H1 (cell line): ENCODE data around the gene TMEM108. TPM values are rescaled to one million over a fixed set of nuclear protein-coding genes. Genes with fewer than 3 reads are reported as not detected.

Experiments
- CTCF ChIA-PET: fragments of 300-600 bp; sonication (Branson Sonifier 250); formaldehyde crosslinking; loops from one replicate; lab custom pipeline; 2021; ENCODE audit not compliant: partially characterized antibody; lab: Charles Lee
- POLR2A ChIA-PET: fragments of 300-600 bp; sonication (Branson Sonifier 250); formaldehyde crosslinking; loops from one replicate; lab custom pipeline; 2021; ENCODE audit warnings: inconsistent platforms; ENCODE audit not compliant: partially characterized antibody; lab: Charles Lee
- DNase-seq, 2 experiments: peaks; one replicate each; pipeline versions ENCODE4 v3.0.0 to v3.0.0-alpha.2; 2010 to 2022; ENCODE audit warnings: low spot score in 2 of 2, low read depth in 1 of 2, mixed read lengths in 1 of 2
- FAIRE-seq: peaks from 2 replicates; lab custom pipeline; 2011; peaks lifted over from hg19 to GRCh38; lab: Jason Lieb, UNC
- H2AFZ ChIP-seq: 2 replicates; pipeline ENCODE4 v1.8.1; 2012; ENCODE audit warnings: low read length, inconsistent platforms
- H2AK5ac ChIP-seq: 2 replicates; pipeline ENCODE4 v1.6.1; 2013; ENCODE audit warnings: low read depth, low read length
- H2BK120ac ChIP-seq: replicated peaks from 2 replicates; pipeline ENCODE3; 2013; ENCODE audit warnings: low read depth, low read length, inconsistent platforms
- H2BK12ac ChIP-seq: 2 replicates; pipeline ENCODE4 v1.6.1; 2013; ENCODE audit warnings: low read depth, low read length
- H2BK15ac ChIP-seq: 2 replicates; pipeline ENCODE4 v1.6.1; 2013; ENCODE audit warnings: low read length
- H2BK20ac ChIP-seq: 2 replicates; pipeline ENCODE4 v1.6.1; 2013; ENCODE audit warnings: low read length
- H2BK5ac ChIP-seq: 2 replicates; pipeline ENCODE4 v1.6.1; 2013; ENCODE audit warnings: low read depth, low read length
- H3K14ac ChIP-seq: 2 replicates; pipeline ENCODE4 v1.6.1; 2013; ENCODE audit warnings: inconsistent platforms; ENCODE audit not compliant: insufficient read length
- H3K18ac ChIP-seq: 2 replicates; pipeline ENCODE4 v1.6.1; 2013; ENCODE audit warnings: low read length; ENCODE audit errors: extremely low read depth
- H3K23ac ChIP-seq: 2 replicates; pipeline ENCODE4 v1.6.1; 2013; ENCODE audit warnings: inconsistent platforms; ENCODE audit not compliant: insufficient read length
- H3K23me2 ChIP-seq: 2 replicates; pipeline ENCODE4 v1.6.1; 2013; ENCODE audit warnings: low read depth, low read length
- H3K27ac ChIP-seq: 2 replicates; pipeline ENCODE4 v1.6.1; 2011; ENCODE audit warnings: low read depth, low read length, inconsistent platforms
- H3K27me3 ChIP-seq, 4 experiments: replicated peaks in 1 of 4; 1 replicate in 1 of 4; 2 replicates in 3 of 4; pipeline versions ENCODE4 v1.6.1 to v1.8.1; 2011 to 2013; ENCODE audit warnings: low read length in 3 of 4, mild to moderate bottlenecking in 3 of 4, inconsistent platforms in 2 of 4, mixed read lengths in 2 of 4, moderate library complexity in 1 of 4; ENCODE audit not compliant: control insufficient read depth in 3 of 4, insufficient read depth in 3 of 4; ENCODE audit errors: extremely low read depth in 1 of 4
- H3K36me3 ChIP-seq, 4 experiments: 2 replicates each; pipeline versions ENCODE4 v1.6.1 to v1.8.1; 2011 to 2013; ENCODE audit warnings: mild to moderate bottlenecking in 4 of 4, low read length in 3 of 4, moderate library complexity in 2 of 4, control low read depth in 1 of 4, inconsistent platforms in 1 of 4; ENCODE audit not compliant: insufficient read depth in 4 of 4, control insufficient read depth in 2 of 4
- H3K4ac ChIP-seq: replicated peaks from 2 replicates; pipeline ENCODE3; 2013; ENCODE audit warnings: low read length, low read depth, mixed read lengths, inconsistent platforms; ENCODE audit not compliant: insufficient read length
- H3K4me1 ChIP-seq, 4 experiments: replicated peaks in 1 of 4; 1 replicate in 1 of 4; 2 replicates in 3 of 4; pipeline versions ENCODE4 v1.6.1 to v1.8.1; 2011 to 2013; ENCODE audit warnings: low read length in 3 of 4, inconsistent platforms in 2 of 4, mixed read lengths in 1 of 4; ENCODE audit not compliant: insufficient read depth in 4 of 4, control insufficient read depth in 3 of 4
- H3K4me2 ChIP-seq, 2 experiments: 2 replicates each; pipeline versions ENCODE4 v1.6.1 to v1.8.1; 2011 to 2013; ENCODE audit warnings: low read depth in 2 of 2, low read length in 2 of 2, control low read depth in 1 of 2, inconsistent platforms in 1 of 2, mild to moderate bottlenecking in 1 of 2; ENCODE audit not compliant: insufficient read depth in 1 of 2
- H3K4me3 ChIP-seq, 4 experiments: fragments of 200-600, 300-600 bp in 1 of 4; sonication (generic), shearing (Covaris generic), sonication (Bioruptor Twin) in 1 of 4; 2 replicates each; pipeline versions ENCODE4 v1.5.1 to v1.8.1; 2011 to 2016; ENCODE audit warnings: low read length in 4 of 4, low read depth in 3 of 4, control low read depth in 2 of 4, inconsistent platforms in 2 of 4, mild to moderate bottlenecking in 2 of 4, mixed read lengths in 1 of 4, moderate library complexity in 1 of 4; ENCODE audit not compliant: insufficient read depth in 2 of 4; ENCODE audit errors: extremely low read depth in 1 of 4
- H3K56ac ChIP-seq: replicated peaks from 2 replicates; pipeline ENCODE3; 2013; ENCODE audit warnings: low read depth, mild to moderate bottlenecking, mixed read lengths, low read length, inconsistent platforms; ENCODE audit not compliant: insufficient read length
- H3K79me1 ChIP-seq: 2 replicates; pipeline ENCODE4 v1.6.1; 2013; ENCODE audit warnings: low read depth, low read length, control low read depth
- H3K79me2 ChIP-seq, 2 experiments: 2 replicates each; pipeline versions ENCODE4 v1.6.1 to v1.8.1; 2012 to 2013; ENCODE audit warnings: low read length in 2 of 2, mild to moderate bottlenecking in 2 of 2, inconsistent platforms in 1 of 2; ENCODE audit not compliant: insufficient read depth in 2 of 2, control insufficient read depth in 1 of 2
- H3K9ac ChIP-seq, 4 experiments: replicated peaks in 1 of 4; 1 replicate in 1 of 4; 2 replicates in 3 of 4; pipeline versions ENCODE4 v1.6.1 to v1.8.1; 2011 to 2013; ENCODE audit warnings: low read depth in 3 of 4, low read length in 3 of 4, control low read depth in 2 of 4, mild to moderate bottlenecking in 2 of 4, moderate library complexity in 2 of 4, inconsistent platforms in 1 of 4; ENCODE audit errors: extremely low read depth in 1 of 4
- H3K9me3 ChIP-seq, 2 experiments: 2 replicates each; pipeline versions ENCODE4 v1.6.1 to v1.8.1; 2012 to 2013; ENCODE audit warnings: mild to moderate bottlenecking in 2 of 2, moderate library complexity in 2 of 2, control low read depth in 1 of 2, inconsistent platforms in 1 of 2, low read depth in 1 of 2, low read length in 1 of 2, mixed read lengths in 1 of 2; ENCODE audit not compliant: insufficient read depth in 2 of 2
- H4K20me1 ChIP-seq, 2 experiments: replicated peaks in 1 of 2; 2 replicates each; pipeline versions ENCODE3 to v1.8.1; 2011 to 2013; ENCODE audit warnings: inconsistent platforms in 2 of 2, low read length in 2 of 2, mild to moderate bottlenecking in 1 of 2; ENCODE audit not compliant: insufficient read depth in 2 of 2, control insufficient read depth in 1 of 2
- H4K5ac ChIP-seq: 2 replicates; pipeline ENCODE4 v1.6.1; 2013; ENCODE audit warnings: low read length, low read depth, mixed read lengths, inconsistent platforms; ENCODE audit not compliant: insufficient read length
- H4K8ac ChIP-seq: 2 replicates; pipeline ENCODE4 v1.8.0; 2013; ENCODE audit warnings: mild to moderate bottlenecking, moderate library complexity, low read length, inconsistent platforms; ENCODE audit not compliant: insufficient read depth; ENCODE audit errors: extremely low read depth
- H4K91ac ChIP-seq: replicated peaks from 2 replicates; pipeline ENCODE3; 2013; ENCODE audit warnings: low read length, mixed read lengths, inconsistent platforms; ENCODE audit not compliant: insufficient read length
- ATF2 ChIP-seq: IDR thresholded peaks from 2 replicates; pipeline ENCODE4 v1.6.1; 2012; ENCODE audit warnings: low read length, inconsistent platforms
- CREB1 ChIP-seq: IDR thresholded peaks from 2 replicates; pipeline ENCODE4 v1.6.1; 2012; ENCODE audit warnings: inconsistent platforms
- EZH2 ChIP-seq: fragments of 200-600 bp; sonication (generic); IDR thresholded peaks from 2 replicates; pipeline ENCODE4 v1.7.1; 2012; ENCODE audit warnings: low read depth, mild to moderate bottlenecking, moderate library complexity, low read length, inconsistent platforms; ENCODE audit not compliant: severe bottlenecking
- GTF2F1 ChIP-seq: IDR thresholded peaks from 2 replicates; pipeline ENCODE4 v1.6.1; 2012; ENCODE audit warnings: low read depth, low read length, improper control_type of control experiment, borderline replicate concordance
- HDAC2 ChIP-seq, 2 experiments: fragments of 300-600 bp in 1 of 2; sonication (generic) in 1 of 2; IDR thresholded peaks; 2 replicates each; pipeline ENCODE4 v1.6.1; 2011 to 2012; ENCODE audit warnings: low read depth in 2 of 2, low read length in 2 of 2, mild to moderate bottlenecking in 2 of 2, moderate library complexity in 2 of 2, borderline replicate concordance in 1 of 2, inconsistent platforms in 1 of 2
- HDAC6 ChIP-seq: IDR thresholded peaks from one replicate; pipeline ENCODE4 v1.7.1; 2012; ENCODE audit warnings: low read depth, mild to moderate bottlenecking, inconsistent platforms, low read length, moderate library complexity
- JUN ChIP-seq: IDR thresholded peaks from 2 replicates; pipeline ENCODE4 v1.6.1; 2011; ENCODE audit warnings: low read depth, mild to moderate bottlenecking, improper control_type of control experiment, low read length
- NRF1 ChIP-seq: IDR thresholded peaks from 2 replicates; pipeline ENCODE4 v1.6.1; 2011; ENCODE audit warnings: mild to moderate bottlenecking, low read depth, low read length, improper control_type of control experiment
- POLR2AphosphoS5 ChIP-seq: IDR thresholded peaks from 2 replicates; pipeline ENCODE4 v1.6.1; 2011; ENCODE audit warnings: low read depth, low read length
- POU5F1 ChIP-seq: IDR thresholded peaks from 2 replicates; pipeline ENCODE4 v1.6.1; 2011; ENCODE audit warnings: low read depth, mild to moderate bottlenecking, low read length, moderate library complexity
- RFX5 ChIP-seq: IDR thresholded peaks from 2 replicates; pipeline ENCODE4 v1.6.1; 2011; ENCODE audit warnings: low read depth, low read length, improper control_type of control experiment, borderline replicate concordance
- SP2 ChIP-seq: IDR thresholded peaks from 2 replicates; pipeline ENCODE4 v1.6.1; 2012; ENCODE audit warnings: mild to moderate bottlenecking, low read length, inconsistent platforms
- SP4 ChIP-seq: IDR thresholded peaks from 2 replicates; pipeline ENCODE4 v1.6.1; 2012; ENCODE audit warnings: low read length, inconsistent platforms
- ZNF274 ChIP-seq: IDR thresholded peaks from 2 replicates; pipeline ENCODE4 v1.7.0; 2012; ENCODE audit warnings: low read length, borderline replicate concordance; ENCODE audit errors: extremely low read depth
- WGBS, 2 experiments: shearing (Covaris generic) in 1 of 2; methylation state at CpG; one replicate each; pipeline versions ENCODE4 v1.1.6 to v1.1.7; 2013 to 2015; ENCODE audit warnings: low lambda C conversion rate in 2 of 2, mixed read lengths in 2 of 2, inconsistent platforms in 1 of 2, low coverage in 1 of 2, missing lambda C conversion rate in 1 of 2; ENCODE audit not compliant: insufficient replicate concordance in 2 of 2, insufficient coverage in 1 of 2, insufficient read length in 1 of 2; ENCODE audit errors: extremely low coverage in 1 of 2, missing lambda C conversion rate in 1 of 2; 5-methylcytosine and 5-hydroxymethylcytosine counted together
- polyA plus RNA-seq, 7 experiments: library from polyadenylated mRNA; depleted of rRNA in 3 of 7; stranded (reverse) in 5 of 7; unstranded in 2 of 7; fragments of >200 nt in 5 of 7; fragments of 200-250 nt in 2 of 7; gene quantifications; 1 replicate in 5 of 7; 2 replicates in 1 of 7; 4 replicates in 1 of 7; pipeline versions ENCODE4 v1.2.1 to v1.2.3, GENCODE V29; 2011 to 2013; ENCODE audit warnings: missing spikeins in 2 of 7, mixed read lengths in 2 of 7
- total RNA-seq: library from RNA; stranded (reverse); fragmentation: NEBNext Ultra II Directional; extraction: Animal tissue kit (Norgen Biotek cat#: 25700); gene quantifications from 2 replicates; pipeline ENCODE4 v1.2.1, GENCODE V29; 2021

TMEM108 gene
- total and polyA plus RNA-seq, 2 of the 8 experiments (the other 6 are each of a cell fraction or from before 2014, with no cell fraction given) = 14.3 to 16.2 TPM

GRCh38 chr3:133444423-133444774, 406.2 kb downstream of the TMEM108 start:
- no peak overlapping the region for H4K8ac ChIP-seq
- H3K27me3 ChIP-seq = no peaks in the 10 kb centered on the region
- H3K9ac ChIP-seq = no peak overlapping the region
- no peaks in the 10 kb centered on the region for H4K20me1 ChIP-seq
- no peaks in the 10 kb centered on the region for H3K4me1 ChIP-seq
- no peak overlapping the region for H3K4me3 ChIP-seq
- H2BK120ac ChIP-seq = no peak overlapping the region
- FAIRE-seq (no peak), DNase-seq (no peak)
- H3K4me2 ChIP-seq = no peak overlapping the region
- H3K18ac ChIP-seq = no peak overlapping the region
- H3K56ac ChIP-seq = no peak overlapping the region
- no peaks in the 10 kb centered on the region for H3K9me3 ChIP-seq
- no peak overlapping the region for H3K27ac ChIP-seq
- H2BK15ac ChIP-seq = no peak overlapping the region
- no peak overlapping the region for H3K4ac ChIP-seq
- H2BK5ac ChIP-seq = no peak overlapping the region
- POLR2A ChIA-PET = no interaction called here
- H3K36me3 ChIP-seq = no peaks in the 10 kb centered on the region
- no peak overlapping the region for H2BK12ac ChIP-seq
- no peaks in the 10 kb centered on the region for H3K79me2 ChIP-seq
- H2AK5ac ChIP-seq = no peak overlapping the region
- H3K14ac ChIP-seq = no peak overlapping the region
- WGBS, 2 experiments = 80% methylated on average over 4 of the region's 4 CpGs; no CpG with 5 or more reads in 1 of the 2 experiments
- H3K23me2 ChIP-seq = no peaks in the 10 kb centered on the region
- H4K5ac ChIP-seq = no peak overlapping the region
- H3K79me1 ChIP-seq = no peaks in the 10 kb centered on the region
- CTCF ChIA-PET = interaction anchor here (0.6 to 1.2 kb wide), 2 partner anchors 114 to 134 kb away, joined by 3 to 4 read pairs; no protein-coding TSS in a partner anchor
- H2AFZ ChIP-seq = peak overlapping the region; percentile 47; the same call in 1 of the 2 replicates
- no peak overlapping the region for H4K91ac ChIP-seq
- no peak overlapping the region for H2BK20ac ChIP-seq
- H3K23ac ChIP-seq = no peak overlapping the region
- TF ChIP-seq CREB1 (no peak), NRF1 (no peak), ATF2 (no peak), ZNF274 (no peak), POU5F1 (no peak), HDAC6 (no peak), JUN (no peak), RFX5 (no peak), SP2 (no peak), SP4 (no peak), EZH2 (no peak), HDAC2 (IDR thresholded peaks at IDR 0.05; ENCODE audit: borderline replicate concordance in 1 of 2, low read depth in 2 of 2, low read length in 2 of 2) (no peak), GTF2F1 (no peak), POLR2AphosphoS5 (no peak)
